Ascending aorta (tissue), 2 donors: ENCODE data around the gene PUM1. TPM values are rescaled to one million over a fixed set of nuclear protein-coding genes. Genes with fewer than 3 reads are reported as not detected.
"Not testable (repeated sequence)": the region's sequence is repeated elsewhere in the genome, so short reads cannot be mapped to it uniquely, and the experiment has no call there.

Source experiments
- DNase-seq, 2 donors: peaks; one replicate each; pipeline ENCODE4 v3.0.0-alpha.2; 2019; ENCODE audit warnings: low spot score in 2 of 2
- H3K27ac ChIP-seq, 2 donors: fragments of 200-600 bp; sonication (generic); one replicate each; pipeline ENCODE4 v1.5.1; 2016 to 2017; ENCODE audit warnings: mild to moderate bottlenecking in 1 of 2
- H3K27me3 ChIP-seq: fragments of 200-600 bp; sonication (generic); one replicate; pipeline ENCODE4 v1.5.1; 2017
- H3K36me3 ChIP-seq, 2 donors: fragments of 200-600 bp; sonication (generic); one replicate each; pipeline ENCODE4 v1.5.1; 2016
- H3K4me1 ChIP-seq, 2 donors: fragments of 200-600 bp; sonication (generic); one replicate each; pipeline ENCODE4 v1.5.1; 2016 to 2017; ENCODE audit warnings: mild to moderate bottlenecking in 1 of 2
- H3K4me3 ChIP-seq, 2 donors: fragments of 200-600 bp; sonication (generic); one replicate each; pipeline ENCODE4 v1.5.1; 2016 to 2017; ENCODE audit warnings: mild to moderate bottlenecking in 1 of 2
- H3K9me3 ChIP-seq, 2 donors: fragments of 200-600 bp; sonication (generic); one replicate each; pipeline ENCODE4 v1.5.1; 2016
- CTCF ChIP-seq, 3 experiments: fragments of 200-600 bp in 2 of 3; fragments of 450-650 bp in 1 of 3; sonication (generic) in 2 of 3; IDR thresholded peaks; one replicate each; pipeline ENCODE4 v1.5.1; 2016 to 2019; ENCODE audit warnings: antibody characterized with exemption in 3 of 3, mild to moderate bottlenecking in 1 of 3, moderate library complexity in 1 of 3
- intact Hi-C: fragments of 100-400 bp; cut with DNase I; formaldehyde crosslinking; loops from one replicate; pipeline ENCODE4 v1.15.1; 2023
- total RNA-seq: library from RNA; depleted of rRNA; stranded (reverse); fragments of >200 nt; gene quantifications from one replicate; pipeline ENCODE4 v1.1.0, GENCODE V29; 2016

The PUM1 gene
- total RNA-seq, 1 donor from 2014 or later: 52.3 TPM

GRCh38 chr1:30952098-30952497 is 113.4 kb downstream of the PUM1 start:
- Histone ChIP-seq H3K27ac (no peak overlapping the region), H3K4me1 (no peaks in the 10 kb centered on the region), H3K9me3 (no peaks in the 10 kb centered on the region), H3K36me3 (peaks cover 64 to 76% of the 10 kb centered on the region in 2 donors), H3K27me3 (no peaks in the 10 kb centered on the region), H3K4me3 (no peak overlapping the region)
- no peak for DNase-seq
- intact Hi-C loops: no loop called here
- no peak for TF ChIP-seq CTCF (IDR thresholded peaks at IDR 0.05)

GRCh38 chr1:30950700-30951099 is 114.8 kb downstream of the PUM1 start:
- H3K4me3 ChIP-seq: no peak overlapping the region
- H3K36me3 ChIP-seq: peaks cover 71 to 81% of the 10 kb centered on the region in 2 donors
- DNase-seq: no peak
- H3K27ac ChIP-seq: no peak overlapping the region
- H3K27me3 ChIP-seq: no peaks in the 10 kb centered on the region
- no peaks in the 10 kb centered on the region for H3K4me1 ChIP-seq
- TF ChIP-seq CTCF (IDR thresholded peaks at IDR 0.05): no peak
- intact Hi-C loops: no loop called here
- H3K9me3 ChIP-seq: no peaks in the 10 kb centered on the region

- no peak for TF ChIP-seq CTCF (IDR thresholded peaks at IDR 0.05)
- Histone ChIP-seq H3K27me3 (no peaks in the 10 kb centered on the region), H3K36me3 (peaks cover 76 to 88% of the 10 kb centered on the region in 2 donors), H3K9me3 (no peaks in the 10 kb centered on the region), H3K4me1 (no peaks in the 10 kb centered on the region), H3K27ac (no peak overlapping the region), H3K4me3 (no peak overlapping the region)
- DNase-seq: no peak
- intact Hi-C loops: no loop called here
These were observed 115.5 kb downstream of the PUM1 start for GRCh38 chr1:30950053-30950452.

- H3K36me3 ChIP-seq: peaks cover 79 to 90% of the 10 kb centered on the region in 2 donors
- H3K27me3 ChIP-seq, H3K4me1 ChIP-seq, intact Hi-C loops, H3K9me3 ChIP-seq, H3K4me3 ChIP-seq, H3K27ac ChIP-seq, DNase-seq: not testable (repeated sequence)
These were observed 116.1 kb downstream of the PUM1 start for GRCh38 chr1:30949487-30949838.

DNA sequence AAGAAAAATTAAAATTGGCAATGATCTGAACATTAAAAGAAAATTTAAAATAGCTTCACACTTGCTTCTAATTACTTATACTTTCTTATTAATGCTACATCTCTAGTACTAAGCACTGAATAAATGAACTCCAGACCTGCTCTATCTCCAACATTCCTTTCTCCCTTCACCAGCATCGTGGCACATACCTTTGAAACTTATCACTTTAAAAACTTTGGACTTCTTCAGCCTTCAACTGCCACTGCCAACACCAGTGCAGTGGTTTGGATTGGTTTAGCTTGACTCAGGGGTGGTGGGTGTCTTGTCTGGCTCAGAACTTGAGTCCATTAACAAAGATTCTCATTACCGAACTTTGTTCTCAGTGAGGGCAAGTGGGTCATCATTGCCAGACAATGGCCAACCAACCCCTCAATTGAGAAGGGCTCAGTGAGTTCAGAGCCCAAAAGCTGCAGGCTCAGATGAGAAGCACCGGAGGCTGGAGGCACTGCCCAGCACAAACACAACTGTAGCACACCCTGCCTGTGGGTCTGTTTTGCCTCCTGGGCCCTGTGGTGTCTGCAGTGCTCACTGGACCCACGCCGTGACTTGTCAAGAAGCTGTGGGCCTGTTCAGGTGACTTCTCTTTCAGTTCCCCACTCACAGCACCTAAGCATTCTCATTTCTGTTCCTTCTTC is 116.6 kb downstream of the PUM1 start:
- H3K9me3 ChIP-seq, H3K27ac ChIP-seq, H3K27me3 ChIP-seq, intact Hi-C loops, DNase-seq, H3K4me3 ChIP-seq, H3K4me1 ChIP-seq: not testable (repeated sequence)
- peaks cover 78 to 88% of the 10 kb centered on the region in 2 donors for H3K36me3 ChIP-seq

GRCh38 chr1:30948278-30948677 is 117.2 kb downstream of the PUM1 start:
- Histone ChIP-seq H3K27me3 (no peaks in the 10 kb centered on the region), H3K36me3 (peaks cover 76 to 86% of the 10 kb centered on the region in 2 donors), H3K4me1 (no peaks in the 10 kb centered on the region), H3K9me3 (no peaks in the 10 kb centered on the region), H3K27ac (no peak overlapping the region), H3K4me3 (no peak overlapping the region)
- no peak for DNase-seq
- intact Hi-C loops: no loop called here
- TF ChIP-seq CTCF (IDR thresholded peaks at IDR 0.05): no peak

GRCh38 chr1:30947212-30947611 is 118.3 kb downstream of the PUM1 start:
- peaks cover 71 to 83% of the 10 kb centered on the region in 2 donors for H3K36me3 ChIP-seq
- DNase-seq: no peak
- intact Hi-C loops: no loop called here
- no peak overlapping the region for H3K4me3 ChIP-seq
- H3K27me3 ChIP-seq: no peaks in the 10 kb centered on the region
- H3K4me1 ChIP-seq: no peaks in the 10 kb centered on the region
- H3K9me3 ChIP-seq: no peaks in the 10 kb centered on the region
- H3K27ac ChIP-seq: no peak overlapping the region
- TF ChIP-seq CTCF (IDR thresholded peaks at IDR 0.05): no peak
